Measurements from ENCODE around the gene VOPP1. TPM values are rescaled to one million over a fixed set of nuclear protein-coding genes. Genes with fewer than 3 reads are reported as not detected.
A peak's percentile ranks its signal among the peaks of the same experiment; 100 is the strongest.

VOPP1 gene
- total and polyA plus RNA-seq, 10 of the 15 experiments (the other 5 are each of a cell fraction or from before 2014, with no cell fraction given): 32.8 to 206 (median 129) TPM

DNA sequence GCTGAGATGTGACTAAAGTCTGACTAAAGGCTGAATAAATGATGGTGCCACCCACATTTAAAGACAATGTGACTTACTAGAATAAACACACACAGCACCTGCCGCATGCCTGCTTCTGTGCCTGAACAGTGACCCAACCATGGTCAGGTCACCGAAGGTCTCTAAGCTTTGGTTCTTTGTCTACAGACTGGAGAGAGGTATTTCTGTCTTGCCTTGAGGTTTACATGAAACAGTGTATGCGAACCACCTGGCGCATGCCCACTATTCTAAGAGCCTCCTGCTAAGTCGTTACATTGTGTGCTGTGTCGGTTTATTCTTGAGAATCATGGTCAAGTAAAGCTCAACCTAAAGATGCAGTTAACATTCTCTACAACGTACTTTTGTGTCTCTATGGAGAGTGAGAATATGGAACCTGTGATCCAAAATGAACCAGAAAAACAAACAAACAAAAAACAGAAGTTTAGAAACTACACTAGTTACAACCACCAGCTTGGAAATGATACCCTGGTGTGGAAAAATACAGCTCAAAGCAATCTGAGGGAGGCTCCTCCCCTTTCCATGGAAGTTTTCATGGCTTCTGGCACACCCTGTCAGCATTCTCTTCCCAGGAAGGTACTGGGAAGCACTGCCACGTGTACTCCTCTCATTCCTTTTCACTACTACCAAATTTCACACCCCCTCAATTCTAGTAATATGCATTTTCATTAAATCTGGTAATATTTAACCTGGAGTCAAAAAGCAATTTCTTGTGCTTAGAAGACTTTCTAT lies 40.0 kb downstream of the VOPP1 start (continued):
- TF ChIP-seq ZNF622 (IDR thresholded peaks at IDR 0.05) (no peak), SIN3A (IDR thresholded peaks at IDR 0.05; ENCODE audit: low read depth, low read length) (no peak), PRDM15 (CRISPR knock-in tag; IDR thresholded peaks at IDR 0.05) (no peak), TCF3 (IDR thresholded peaks at IDR 0.05; ENCODE audit: borderline replicate concordance, insufficient read depth, low read depth, low read length) (peak; percentile 79; the same call in 1 of the 2 replicates), SMAD1 (IDR thresholded peaks at IDR 0.05; ENCODE audit: low read depth, partially characterized antibody) (no peak), CREM (IDR thresholded peaks at IDR 0.05; ENCODE audit: low read depth) (no peak; the same call in 1 of the 2 replicates), RBBP5 (conservative IDR thresholded peaks at IDR 0.05) (no peak), BMI1 (IDR thresholded peaks at IDR 0.05; ENCODE audit: borderline replicate concordance) (no peak), CBX3 (IDR thresholded peaks at IDR 0.05; ENCODE audit: borderline replicate concordance, low read depth) (no peak), NR2F1 (conservative IDR thresholded peaks at IDR 0.05) (peak; percentile 85), MTA2 (IDR thresholded peaks at IDR 0.05; ENCODE audit: low read depth) (peak; percentile 10; the same call in 1 of the 2 replicates), ZSCAN29 (IDR thresholded peaks at IDR 0.05) (no peak), ZNF24 (IDR thresholded peaks at IDR 0.05) (peak; percentile 90), POLR2AphosphoS5 (IDR thresholded peaks at IDR 0.05; ENCODE audit: low read length) (peak; percentile 66)
- TF ChIP-seq, protein P1, sequence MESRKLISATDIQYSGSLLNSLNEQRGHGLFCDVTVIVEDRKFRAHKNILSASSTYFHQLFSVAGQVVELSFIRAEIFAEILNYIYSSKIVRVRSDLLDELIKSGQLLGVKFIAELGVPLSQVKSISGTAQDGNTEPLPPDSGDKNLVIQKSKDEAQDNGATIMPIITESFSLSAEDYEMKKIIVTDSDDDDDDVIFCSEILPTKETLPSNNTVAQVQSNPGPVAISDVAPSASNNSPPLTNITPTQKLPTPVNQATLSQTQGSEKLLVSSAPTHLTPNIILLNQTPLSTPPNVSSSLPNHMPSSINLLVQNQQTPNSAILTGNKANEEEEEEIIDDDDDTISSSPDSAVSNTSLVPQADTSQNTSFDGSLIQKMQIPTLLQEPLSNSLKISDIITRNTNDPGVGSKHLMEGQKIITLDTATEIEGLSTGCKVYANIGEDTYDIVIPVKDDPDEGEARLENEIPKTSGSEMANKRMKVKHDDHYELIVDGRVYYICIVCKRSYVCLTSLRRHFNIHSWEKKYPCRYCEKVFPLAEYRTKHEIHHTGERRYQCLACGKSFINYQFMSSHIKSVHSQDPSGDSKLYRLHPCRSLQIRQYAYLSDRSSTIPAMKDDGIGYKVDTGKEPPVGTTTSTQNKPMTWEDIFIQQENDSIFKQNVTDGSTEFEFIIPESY (IDR thresholded peaks at IDR 0.05): no peak
- TF ChIP-seq, protein P2, sequence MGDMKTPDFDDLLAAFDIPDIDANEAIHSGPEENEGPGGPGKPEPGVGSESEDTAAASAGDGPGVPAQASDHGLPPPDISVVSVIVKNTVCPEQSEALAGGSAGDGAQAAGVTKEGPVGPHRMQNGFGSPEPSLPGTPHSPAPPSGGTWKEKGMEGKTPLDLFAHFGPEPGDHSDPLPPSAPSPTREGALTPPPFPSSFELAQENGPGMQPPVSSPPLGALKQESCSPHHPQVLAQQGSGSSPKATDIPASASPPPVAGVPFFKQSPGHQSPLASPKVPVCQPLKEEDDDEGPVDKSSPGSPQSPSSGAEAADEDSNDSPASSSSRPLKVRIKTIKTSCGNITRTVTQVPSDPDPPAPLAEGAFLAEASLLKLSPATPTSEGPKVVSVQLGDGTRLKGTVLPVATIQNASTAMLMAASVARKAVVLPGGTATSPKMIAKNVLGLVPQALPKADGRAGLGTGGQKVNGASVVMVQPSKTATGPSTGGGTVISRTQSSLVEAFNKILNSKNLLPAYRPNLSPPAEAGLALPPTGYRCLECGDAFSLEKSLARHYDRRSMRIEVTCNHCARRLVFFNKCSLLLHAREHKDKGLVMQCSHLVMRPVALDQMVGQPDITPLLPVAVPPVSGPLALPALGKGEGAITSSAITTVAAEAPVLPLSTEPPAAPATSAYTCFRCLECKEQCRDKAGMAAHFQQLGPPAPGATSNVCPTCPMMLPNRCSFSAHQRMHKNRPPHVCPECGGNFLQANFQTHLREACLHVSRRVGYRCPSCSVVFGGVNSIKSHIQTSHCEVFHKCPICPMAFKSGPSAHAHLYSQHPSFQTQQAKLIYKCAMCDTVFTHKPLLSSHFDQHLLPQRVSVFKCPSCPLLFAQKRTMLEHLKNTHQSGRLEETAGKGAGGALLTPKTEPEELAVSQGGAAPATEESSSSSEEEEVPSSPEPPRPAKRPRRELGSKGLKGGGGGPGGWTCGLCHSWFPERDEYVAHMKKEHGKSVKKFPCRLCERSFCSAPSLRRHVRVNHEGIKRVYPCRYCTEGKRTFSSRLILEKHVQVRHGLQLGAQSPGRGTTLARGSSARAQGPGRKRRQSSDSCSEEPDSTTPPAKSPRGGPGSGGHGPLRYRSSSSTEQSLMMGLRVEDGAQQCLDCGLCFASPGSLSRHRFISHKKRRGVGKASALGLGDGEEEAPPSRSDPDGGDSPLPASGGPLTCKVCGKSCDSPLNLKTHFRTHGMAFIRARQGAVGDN (IDR thresholded peaks at IDR 0.05): peak; percentile 83
- TF ChIP-seq, protein P3, sequence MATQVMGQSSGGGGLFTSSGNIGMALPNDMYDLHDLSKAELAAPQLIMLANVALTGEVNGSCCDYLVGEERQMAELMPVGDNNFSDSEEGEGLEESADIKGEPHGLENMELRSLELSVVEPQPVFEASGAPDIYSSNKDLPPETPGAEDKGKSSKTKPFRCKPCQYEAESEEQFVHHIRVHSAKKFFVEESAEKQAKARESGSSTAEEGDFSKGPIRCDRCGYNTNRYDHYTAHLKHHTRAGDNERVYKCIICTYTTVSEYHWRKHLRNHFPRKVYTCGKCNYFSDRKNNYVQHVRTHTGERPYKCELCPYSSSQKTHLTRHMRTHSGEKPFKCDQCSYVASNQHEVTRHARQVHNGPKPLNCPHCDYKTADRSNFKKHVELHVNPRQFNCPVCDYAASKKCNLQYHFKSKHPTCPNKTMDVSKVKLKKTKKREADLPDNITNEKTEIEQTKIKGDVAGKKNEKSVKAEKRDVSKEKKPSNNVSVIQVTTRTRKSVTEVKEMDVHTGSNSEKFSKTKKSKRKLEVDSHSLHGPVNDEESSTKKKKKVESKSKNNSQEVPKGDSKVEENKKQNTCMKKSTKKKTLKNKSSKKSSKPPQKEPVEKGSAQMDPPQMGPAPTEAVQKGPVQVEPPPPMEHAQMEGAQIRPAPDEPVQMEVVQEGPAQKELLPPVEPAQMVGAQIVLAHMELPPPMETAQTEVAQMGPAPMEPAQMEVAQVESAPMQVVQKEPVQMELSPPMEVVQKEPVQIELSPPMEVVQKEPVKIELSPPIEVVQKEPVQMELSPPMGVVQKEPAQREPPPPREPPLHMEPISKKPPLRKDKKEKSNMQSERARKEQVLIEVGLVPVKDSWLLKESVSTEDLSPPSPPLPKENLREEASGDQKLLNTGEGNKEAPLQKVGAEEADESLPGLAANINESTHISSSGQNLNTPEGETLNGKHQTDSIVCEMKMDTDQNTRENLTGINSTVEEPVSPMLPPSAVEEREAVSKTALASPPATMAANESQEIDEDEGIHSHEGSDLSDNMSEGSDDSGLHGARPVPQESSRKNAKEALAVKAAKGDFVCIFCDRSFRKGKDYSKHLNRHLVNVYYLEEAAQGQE (IDR thresholded peaks at IDR 0.05; ENCODE audit: low read depth, low read length): no peak
